Measurements from ENCODE around the gene ADAM22. TPM values are rescaled to one million over a fixed set of nuclear protein-coding genes. Genes with fewer than 3 reads are reported as not detected.

Gene ADAM22
- total RNA-seq, 1 experiment from 2014 or later: 0.29 TPM

- Histone ChIP-seq H3K4me3 (no peak overlapping the region), H3K27me3 (replicated peaks) (no peaks in the 10 kb centered on the region), H3K36me3 (no peaks in the 10 kb centered on the region), H3K4me1 (replicated peaks) (no peaks in the 10 kb centered on the region), H3K27ac (no peak overlapping the region), H3K9me3 (replicated peaks) (no peaks in the 10 kb centered on the region)
- DNase-seq (ENCODE audit: low read depth in 1 of 2, low spot score in 2 of 2): no peak
Measured at GRCh38 chr7:87999261-87999660, 65.2 kb downstream of the ADAM22 start.

- no peak overlapping the region for H3K4me3 ChIP-seq
- no peaks in the 10 kb centered on the region for H3K36me3 ChIP-seq
- H3K27me3 ChIP-seq (replicated peaks): no peaks in the 10 kb centered on the region
- DNase-seq (ENCODE audit: low read depth in 1 of 2, low spot score in 2 of 2): no peak
- no peak overlapping the region for H3K27ac ChIP-seq
- H3K4me1 ChIP-seq (replicated peaks): no peaks in the 10 kb centered on the region
- H3K9me3 ChIP-seq (replicated peaks): no peaks in the 10 kb centered on the region
Measured at GRCh38 chr7:88001744-88002530, 67.9 kb downstream of the ADAM22 start.

GRCh38 chr7:88002617-88003016, 68.6 kb downstream of the ADAM22 start:
- no peaks in the 10 kb centered on the region for H3K9me3 ChIP-seq (replicated peaks)
- no peak for DNase-seq (ENCODE audit: low read depth in 1 of 2, low spot score in 2 of 2)
- H3K27ac ChIP-seq: no peak overlapping the region
- no peaks in the 10 kb centered on the region for H3K4me1 ChIP-seq (replicated peaks)
- H3K27me3 ChIP-seq (replicated peaks): no peaks in the 10 kb centered on the region
- no peak overlapping the region for H3K4me3 ChIP-seq
- no peaks in the 10 kb centered on the region for H3K36me3 ChIP-seq

GRCh38 chr7:88003581-88003980, 69.5 kb downstream of the ADAM22 start:
- H3K4me1 ChIP-seq (replicated peaks): no peaks in the 10 kb centered on the region
- H3K36me3 ChIP-seq: no peaks in the 10 kb centered on the region
- DNase-seq (ENCODE audit: low read depth in 1 of 2, low spot score in 2 of 2): no peak
- H3K27me3 ChIP-seq (replicated peaks): no peaks in the 10 kb centered on the region
- H3K9me3 ChIP-seq (replicated peaks): no peaks in the 10 kb centered on the region
- H3K27ac ChIP-seq: no peak overlapping the region
- no peak overlapping the region for H3K4me3 ChIP-seq

GRCh38 chr7:88005191-88005590, 71.1 kb downstream of the ADAM22 start:
- Histone ChIP-seq H3K27me3 (replicated peaks) (no peaks in the 10 kb centered on the region), H3K27ac (no peak overlapping the region), H3K4me1 (replicated peaks) (no peaks in the 10 kb centered on the region), H3K36me3 (no peaks in the 10 kb centered on the region), H3K9me3 (replicated peaks) (no peaks in the 10 kb centered on the region), H3K4me3 (no peak overlapping the region)
- DNase-seq (ENCODE audit: low read depth in 1 of 2, low spot score in 2 of 2): no peak

- no peaks in the 10 kb centered on the region for H3K9me3 ChIP-seq (replicated peaks)
- H3K4me1 ChIP-seq (replicated peaks): no peaks in the 10 kb centered on the region
- H3K4me3 ChIP-seq: no peak overlapping the region
- H3K36me3 ChIP-seq: no peaks in the 10 kb centered on the region
- DNase-seq (ENCODE audit: low read depth in 1 of 2, low spot score in 2 of 2): no peak
- no peaks in the 10 kb centered on the region for H3K27me3 ChIP-seq (replicated peaks)
- H3K27ac ChIP-seq: no peak overlapping the region
Measured at GRCh38 chr7:88009651-88010050, 75.6 kb downstream of the ADAM22 start.

- H3K27ac ChIP-seq: no peak overlapping the region
- no peaks in the 10 kb centered on the region for H3K9me3 ChIP-seq (replicated peaks)
- no peak overlapping the region for H3K4me3 ChIP-seq
- no peak for DNase-seq (ENCODE audit: low read depth in 1 of 2, low spot score in 2 of 2)
- H3K4me1 ChIP-seq (replicated peaks): no peaks in the 10 kb centered on the region
- H3K27me3 ChIP-seq (replicated peaks): no peaks in the 10 kb centered on the region
- no peaks in the 10 kb centered on the region for H3K36me3 ChIP-seq
Measured at GRCh38 chr7:88012086-88012485, 78.0 kb downstream of the ADAM22 start.

- Histone ChIP-seq H3K4me1 (replicated peaks) (no peaks in the 10 kb centered on the region), H3K27ac (no peak overlapping the region), H3K4me3 (no peak overlapping the region)
Measured at GRCh38 chr7:88013981-88014380, 79.9 kb downstream of the ADAM22 start.

GRCh38 chr7:88014581-88014980, 80.5 kb downstream of the ADAM22 start:
- H3K4me3 ChIP-seq: no peak overlapping the region
- no peak overlapping the region for H3K27ac ChIP-seq
- H3K27me3 ChIP-seq (replicated peaks): no peaks in the 10 kb centered on the region
- no peak for DNase-seq (ENCODE audit: low read depth in 1 of 2, low spot score in 2 of 2)
- H3K4me1 ChIP-seq (replicated peaks): no peaks in the 10 kb centered on the region
- no peaks in the 10 kb centered on the region for H3K9me3 ChIP-seq (replicated peaks)
- no peaks in the 10 kb centered on the region for H3K36me3 ChIP-seq

More at GRCh38 chr7:88013981-88014380, 79.9 kb downstream of the ADAM22 start:
- no peak for DNase-seq (ENCODE audit: low read depth in 1 of 2, low spot score in 2 of 2)
- Histone ChIP-seq H3K36me3 (no peaks in the 10 kb centered on the region), H3K27me3 (replicated peaks) (no peaks in the 10 kb centered on the region), H3K9me3 (replicated peaks) (no peaks in the 10 kb centered on the region)

GRCh38 chr7:88015309-88015708, 81.3 kb downstream of the ADAM22 start:
- no peaks in the 10 kb centered on the region for H3K36me3 ChIP-seq
- H3K4me3 ChIP-seq: no peak overlapping the region
- no peaks in the 10 kb centered on the region for H3K4me1 ChIP-seq (replicated peaks)
- H3K9me3 ChIP-seq (replicated peaks): no peaks in the 10 kb centered on the region
- no peak for DNase-seq (ENCODE audit: low read depth in 1 of 2, low spot score in 2 of 2)
- no peak overlapping the region for H3K27ac ChIP-seq
- H3K27me3 ChIP-seq (replicated peaks): no peaks in the 10 kb centered on the region

GRCh38 chr7:88018501-88018900, 84.5 kb downstream of the ADAM22 start:
- H3K27ac ChIP-seq: no peak overlapping the region
- no peak overlapping the region for H3K4me3 ChIP-seq
- no peaks in the 10 kb centered on the region for H3K4me1 ChIP-seq (replicated peaks)
- no peaks in the 10 kb centered on the region for H3K36me3 ChIP-seq
- H3K27me3 ChIP-seq (replicated peaks): no peaks in the 10 kb centered on the region
- DNase-seq (ENCODE audit: low read depth in 1 of 2, low spot score in 2 of 2): no peak
- H3K9me3 ChIP-seq (replicated peaks): no peaks in the 10 kb centered on the region

- Histone ChIP-seq H3K9me3 (replicated peaks) (no peaks in the 10 kb centered on the region), H3K4me3 (no peak overlapping the region), H3K36me3 (no peaks in the 10 kb centered on the region), H3K27ac (no peak overlapping the region), H3K4me1 (replicated peaks) (no peaks in the 10 kb centered on the region), H3K27me3 (replicated peaks) (no peaks in the 10 kb centered on the region)
- DNase-seq (ENCODE audit: low read depth in 1 of 2, low spot score in 2 of 2): no peak
Measured at GRCh38 chr7:88020953-88021665, 87.1 kb downstream of the ADAM22 start.

- Histone ChIP-seq H3K27ac (no peak overlapping the region), H3K27me3 (replicated peaks) (no peaks in the 10 kb centered on the region), H3K9me3 (replicated peaks) (peaks cover 4% of the 10 kb centered on the region; the same call in 1 of the 2 replicates), H3K36me3 (no peaks in the 10 kb centered on the region), H3K4me3 (no peak overlapping the region), H3K4me1 (replicated peaks) (no peaks in the 10 kb centered on the region)
- no peak for DNase-seq (ENCODE audit: low read depth in 1 of 2, low spot score in 2 of 2)
Measured at GRCh38 chr7:88027724-88028123, 93.7 kb downstream of the ADAM22 start.

- no peaks in the 10 kb centered on the region for H3K27me3 ChIP-seq (replicated peaks)
- H3K4me1 ChIP-seq (replicated peaks): no peaks in the 10 kb centered on the region
- no peak for DNase-seq (ENCODE audit: low read depth in 1 of 2, low spot score in 2 of 2)
- H3K36me3 ChIP-seq: no peaks in the 10 kb centered on the region
- no peak overlapping the region for H3K27ac ChIP-seq
- no peak overlapping the region for H3K4me3 ChIP-seq
- peaks cover 4% of the 10 kb centered on the region; the same call in 1 of the 2 replicates for H3K9me3 ChIP-seq (replicated peaks)
Measured at GRCh38 chr7:88034083-88034695, 100.1 kb downstream of the ADAM22 start.

All from SJSA1 (cell line).